ENCODE measurements around the gene KCNE2. TPM values are rescaled to one million over a fixed set of nuclear protein-coding genes. Genes with fewer than 3 reads are reported as not detected.

Gene KCNE2
- polyA plus RNA-seq, 1 donor (not counting 4 experiments of a cell fraction or from before 2014, with no cell fraction given): not detected

DNA sequence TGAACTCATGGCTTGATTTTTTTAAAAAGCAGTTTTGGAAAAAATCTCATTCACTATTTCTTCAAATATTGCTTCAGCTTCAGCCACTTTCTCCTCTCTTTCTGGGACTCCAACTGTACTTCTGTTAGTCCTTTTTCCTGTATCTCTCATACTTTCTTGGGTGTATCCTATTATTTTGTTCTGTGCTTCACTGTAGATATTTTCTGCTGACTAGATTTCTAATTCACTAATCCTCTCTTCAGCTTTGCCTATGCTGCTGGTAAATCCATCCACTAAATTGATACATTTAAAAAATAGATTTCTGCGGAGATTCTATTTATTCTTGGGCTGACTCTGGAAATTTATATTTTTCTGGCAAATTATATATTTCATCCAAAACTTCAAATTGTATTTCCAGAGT is 4.9 kb upstream of the KCNE2 start:
- DNase-seq (ENCODE audit: low read depth, low spot score) (no peak), FAIRE-seq (no peak)
- H3K27ac ChIP-seq (ENCODE audit: control insufficient read depth, insufficient read depth, low read length): no peak overlapping the region
- no peak overlapping the region for H3K4me3 ChIP-seq (ENCODE audit: control insufficient read depth in 2 of 3, extremely low read depth in 1 of 3, insufficient read depth in 2 of 3, low read depth in 1 of 3, low read length in 3 of 3)
- peaks cover 6% of the 10 kb centered on the region for H3K4me1 ChIP-seq (ENCODE audit: control insufficient read depth, extremely low read depth, insufficient read depth, low read length)
- dilution Hi-C loops (cut with MboI; ENCODE audit: extremely low pct_ligation_motif_present, low sequenced_read_pairs): no loop called here
- no peak overlapping the region for H2AFZ ChIP-seq (ENCODE audit: control insufficient read depth, low read length)
- H3K9ac ChIP-seq (ENCODE audit: control insufficient read depth, extremely low read depth, insufficient read depth, low read length): no peak overlapping the region
- no peaks in the 10 kb centered on the region for H3K79me2 ChIP-seq (ENCODE audit: control insufficient read depth, insufficient read depth, low read length)
- TF ChIP-seq CTCF (optimal IDR thresholded peaks at IDR 0.05 in 1 of 3, IDR thresholded peaks at IDR 0.05 in 1 of 3, conservative IDR thresholded peaks at IDR 0.05 in 1 of 3; ENCODE audit: extremely low read depth in 1 of 3, insufficient read depth in 2 of 3, low read length in 3 of 3): no peak
- no peak for TF ChIP-seq EZH2 (IDR thresholded peaks at IDR 0.05; ENCODE audit: low read length)
- no peaks in the 10 kb centered on the region for H3K9me3 ChIP-seq (ENCODE audit: control insufficient read depth, low read depth, low read length)
- no peaks in the 10 kb centered on the region for H3K9me1 ChIP-seq (ENCODE audit: control insufficient read depth, extremely low read depth, insufficient read depth, low read length)
- H4K20me1 ChIP-seq (ENCODE audit: control insufficient read depth, extremely low read depth, insufficient read depth, low read length): no peaks in the 10 kb centered on the region
- H3K27me3 ChIP-seq (ENCODE audit: control insufficient read depth, extremely low read depth, insufficient read depth, low read length): peaks cover 9% of the 10 kb centered on the region
- no peak overlapping the region for H3K4me2 ChIP-seq (ENCODE audit: control insufficient read depth, extremely low read depth, insufficient read depth, low read depth, low read length)
- H3K36me3 ChIP-seq (ENCODE audit: control insufficient read depth in 2 of 2, extremely low read depth in 1 of 2, insufficient read depth in 2 of 2, low read length in 2 of 2): no peaks in the 10 kb centered on the region

- Histone ChIP-seq H3K9me3 (ENCODE audit: control insufficient read depth, low read depth, low read length) (no peaks in the 10 kb centered on the region), H3K79me2 (ENCODE audit: control insufficient read depth, insufficient read depth, low read length) (no peaks in the 10 kb centered on the region), H3K4me2 (ENCODE audit: control insufficient read depth, extremely low read depth, insufficient read depth, low read depth, low read length) (no peak overlapping the region), H3K4me3 (ENCODE audit: control insufficient read depth in 2 of 3, extremely low read depth in 1 of 3, insufficient read depth in 2 of 3, low read depth in 1 of 3, low read length in 3 of 3) (no peak overlapping the region), H4K20me1 (ENCODE audit: control insufficient read depth, extremely low read depth, insufficient read depth, low read length) (no peaks in the 10 kb centered on the region), H3K4me1 (ENCODE audit: control insufficient read depth, extremely low read depth, insufficient read depth, low read length) (peaks cover 6% of the 10 kb centered on the region), H2AFZ (ENCODE audit: control insufficient read depth, low read length) (no peak overlapping the region), H3K27me3 (ENCODE audit: control insufficient read depth, extremely low read depth, insufficient read depth, low read length) (peaks cover 9% of the 10 kb centered on the region), H3K9ac (ENCODE audit: control insufficient read depth, extremely low read depth, insufficient read depth, low read length) (no peak overlapping the region), H3K27ac (ENCODE audit: control insufficient read depth, insufficient read depth, low read length) (no peak overlapping the region), H3K36me3 (ENCODE audit: control insufficient read depth in 2 of 2, extremely low read depth in 1 of 2, insufficient read depth in 2 of 2, low read length in 2 of 2) (no peaks in the 10 kb centered on the region), H3K9me1 (ENCODE audit: control insufficient read depth, extremely low read depth, insufficient read depth, low read length) (no peaks in the 10 kb centered on the region)
- no peak for FAIRE-seq
- dilution Hi-C loops (cut with MboI; ENCODE audit: extremely low pct_ligation_motif_present, low sequenced_read_pairs): no loop called here
- no peak for DNase-seq (ENCODE audit: low read depth, low spot score)
- TF ChIP-seq CTCF (optimal IDR thresholded peaks at IDR 0.05 in 1 of 3, IDR thresholded peaks at IDR 0.05 in 1 of 3, conservative IDR thresholded peaks at IDR 0.05 in 1 of 3; ENCODE audit: extremely low read depth in 1 of 3, insufficient read depth in 2 of 3, low read length in 3 of 3) (no peak), EZH2 (IDR thresholded peaks at IDR 0.05; ENCODE audit: low read length) (no peak)
These were observed 3.1 kb upstream of the KCNE2 start for GRCh38 chr21:34360488-34361241.

All from keratinocyte (primary cell).